CD4-positive, alpha-beta T cell treated with Interleukin-2 at 100 ng/mL for 4 hours (primary cell): ENCODE results near the gene SLC11A2.
"Not testable (repeated sequence)": the region's sequence is repeated elsewhere in the genome, so short reads cannot be mapped to it uniquely, and the experiment has no call there.

ENCODE experiments used
- DNase-seq: peaks from one replicate; pipeline ENCODE4 v3.0.0-alpha.2; 2020; ENCODE audit warnings: low spot score

The SLC11A2 gene

GRCh38 chr12:51025338-51025835, 797 bp downstream of the SLC11A2 start:
- DNase-seq, result no peak

GRCh38 chr12:51023625-51024382, 2.4 kb downstream of the SLC11A2 start:
- DNase-seq, result no peak

GRCh38 chr12:51021694-51022093, 4.5 kb downstream of the SLC11A2 start:
- no peak for DNase-seq

- DNase-seq, result no peak
Observed at GRCh38 chr12:51020448-51021182, 5.6 kb downstream of the SLC11A2 start.

- no peak for DNase-seq
Observed at GRCh38 chr12:51019927-51020326, 6.3 kb downstream of the SLC11A2 start.

- DNase-seq, result no peak
Observed at GRCh38 chr12:51018956-51019355, 7.2 kb downstream of the SLC11A2 start.

GRCh38 chr12:51017452-51017851, 8.7 kb downstream of the SLC11A2 start:
- DNase-seq, result no peak

GRCh38 chr12:51014467-51014866, 11.7 kb downstream of the SLC11A2 start:
- not testable (repeated sequence) for DNase-seq

- no peak for DNase-seq
Observed at GRCh38 chr12:51013441-51013840, 12.7 kb downstream of the SLC11A2 start.

GRCh38 chr12:51012570-51013236, 13.5 kb downstream of the SLC11A2 start:
- peak; percentile 19 for DNase-seq

- DNase-seq, result no peak
Observed at GRCh38 chr12:51011955-51012354, 14.2 kb downstream of the SLC11A2 start.

GRCh38 chr12:51009056-51009440, 17.1 kb downstream of the SLC11A2 start:
- peak; percentile 58 for DNase-seq

GRCh38 chr12:51008329-51009055, 17.7 kb downstream of the SLC11A2 start:
- no peak for DNase-seq

GRCh38 chr12:51005671-51006070, 20.5 kb downstream of the SLC11A2 start:
- DNase-seq, result no peak

- no peak for DNase-seq
Observed at GRCh38 chr12:51005030-51005429, 21.2 kb downstream of the SLC11A2 start.

- DNase-seq, result no peak
Observed at GRCh38 chr12:51004504-51004903, 21.7 kb downstream of the SLC11A2 start.

- DNase-seq, result no peak
Observed at GRCh38 chr12:51001799-51002198, 24.4 kb downstream of the SLC11A2 start.

- no peak for DNase-seq
Observed at GRCh38 chr12:51000245-51000644, 25.9 kb downstream of the SLC11A2 start.

GRCh38 chr12:50999093-50999492, 27.1 kb downstream of the SLC11A2 start:
- no peak for DNase-seq

GRCh38 chr12:50992819-50993218, 33.4 kb downstream of the SLC11A2 start:
- no peak for DNase-seq

- DNase-seq, result no peak
Observed at GRCh38 chr12:50991291-50991690, 34.9 kb downstream of the SLC11A2 start.

GRCh38 chr12:50990791-50991190, 35.4 kb downstream of the SLC11A2 start:
- no peak for DNase-seq
